Thymus (tissue), 11 donors: Measurements from ENCODE around the gene NR6A1. TPM values are rescaled to one million over a fixed set of nuclear protein-coding genes. Genes with fewer than 3 reads are reported as not detected.

Source experiments
- DNase-seq, 9 donors: peaks; one replicate each; pipeline ENCODE4 v3.0.0-alpha.2; 2013; ENCODE audit warnings: low spot score in 9 of 9, low read depth in 6 of 9, missing footprints in 1 of 9
- H3K27ac ChIP-seq, 2 donors: one replicate each; pipeline ENCODE4 v1.5.1; 2013; ENCODE audit warnings: control low read depth in 1 of 2, low read depth in 1 of 2, low read length in 1 of 2, mild to moderate bottlenecking in 1 of 2, moderate library complexity in 1 of 2
- H3K27me3 ChIP-seq, 2 donors: one replicate each; pipeline ENCODE4 v1.5.1; 2013; ENCODE audit warnings: low read length in 1 of 2; ENCODE audit not compliant: control insufficient read depth in 2 of 2, insufficient read depth in 1 of 2
- H3K36me3 ChIP-seq, 2 donors: one replicate each; pipeline ENCODE4 v1.5.1; 2013; ENCODE audit warnings: low read length in 1 of 2, mild to moderate bottlenecking in 1 of 2, moderate library complexity in 1 of 2; ENCODE audit not compliant: control insufficient read depth in 2 of 2, insufficient read depth in 2 of 2
- H3K4me1 ChIP-seq, 2 donors: one replicate each; pipeline ENCODE4 v1.5.1; 2013; ENCODE audit warnings: low read length in 2 of 2; ENCODE audit not compliant: control insufficient read depth in 2 of 2, insufficient read depth in 2 of 2
- H3K4me3 ChIP-seq, 2 donors: one replicate each; pipeline ENCODE4 v1.5.1; 2013; ENCODE audit warnings: low read length in 2 of 2, control low read depth in 1 of 2, mild to moderate bottlenecking in 1 of 2
- H3K9me3 ChIP-seq, 2 donors: one replicate each; pipeline ENCODE4 v1.5.1; 2013; ENCODE audit warnings: low read length in 1 of 2, mild to moderate bottlenecking in 1 of 2; ENCODE audit not compliant: control insufficient read depth in 2 of 2, insufficient read depth in 1 of 2
- WGBS: extraction: QIAGEN DNeasy Blood & Tissue Kit; methylation state at CpG from one replicate; pipeline ENCODE4 v1.1.7; 2013; 5-methylcytosine and 5-hydroxymethylcytosine counted together
- polyA plus RNA-seq: library from polyadenylated mRNA; stranded (reverse); fragments of 200-250 nt; gene quantifications from one replicate; pipeline ENCODE4 v1.2.3, GENCODE V29; 2013
- total RNA-seq: library from RNA; stranded (reverse); fragments of 120-200 nt; gene quantifications from one replicate; pipeline ENCODE4 v1.2.4, GENCODE V29; 2013
- donor health status: healthy.

NR6A1 gene
- total and polyA plus RNA-seq, 2 donors, result 0.47 to 0.52 TPM

DNA sequence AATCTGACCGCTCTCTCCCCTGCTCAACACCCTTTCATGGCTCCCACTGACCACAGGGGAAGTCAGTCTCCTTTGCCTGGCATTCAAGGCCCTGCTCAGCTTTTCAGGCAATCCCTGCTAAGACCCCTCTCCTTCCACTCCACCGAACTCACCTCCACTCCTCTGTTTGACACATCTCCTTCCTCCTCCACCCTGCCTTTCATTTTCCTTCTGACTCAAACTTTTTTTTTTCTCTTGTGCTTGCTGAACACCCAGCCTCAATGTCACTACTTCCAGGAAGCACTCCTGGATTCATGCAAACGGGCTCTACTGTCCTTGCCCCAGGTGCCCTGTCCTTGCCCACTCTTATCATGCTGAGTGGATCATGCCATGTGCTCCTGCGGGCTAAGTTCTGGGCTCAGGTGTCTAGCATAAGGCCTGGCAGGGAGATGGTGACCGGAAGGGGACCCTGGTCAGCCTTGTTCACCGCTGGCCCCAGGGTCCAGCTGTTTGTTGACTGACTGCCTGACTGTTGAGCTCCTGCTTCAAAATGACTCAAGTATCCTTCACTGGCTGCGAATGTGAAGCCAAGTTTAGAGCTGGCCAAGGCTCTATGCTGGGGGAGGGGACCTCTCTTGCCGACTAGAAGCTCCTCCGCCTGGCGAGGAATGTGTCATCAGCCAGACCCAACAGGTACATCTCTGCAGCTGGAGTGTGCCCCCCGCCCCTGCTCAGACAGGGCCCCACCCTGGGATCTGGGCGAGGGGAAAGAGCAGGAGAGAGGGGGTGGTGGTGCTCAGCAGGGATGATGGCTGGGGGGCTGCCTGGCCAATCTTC lies 270.1 kb downstream of the NR6A1 start:
- DNase-seq, result no peak
- Histone ChIP-seq H3K4me1 (peaks cover 12 to 26% of the 10 kb centered on the region in 2 donors), H3K4me3 (no peak overlapping the region), H3K36me3 (no peaks in the 10 kb centered on the region), H3K9me3 (peaks cover 1 to 4% of the 10 kb centered on the region in 2 donors), H3K27me3 (peaks cover 45 to 60% of the 10 kb centered on the region in 2 donors), H3K27ac (no peak overlapping the region)
- WGBS, result 90% methylated on average over 12 of the region's 12 CpGs

DNA sequence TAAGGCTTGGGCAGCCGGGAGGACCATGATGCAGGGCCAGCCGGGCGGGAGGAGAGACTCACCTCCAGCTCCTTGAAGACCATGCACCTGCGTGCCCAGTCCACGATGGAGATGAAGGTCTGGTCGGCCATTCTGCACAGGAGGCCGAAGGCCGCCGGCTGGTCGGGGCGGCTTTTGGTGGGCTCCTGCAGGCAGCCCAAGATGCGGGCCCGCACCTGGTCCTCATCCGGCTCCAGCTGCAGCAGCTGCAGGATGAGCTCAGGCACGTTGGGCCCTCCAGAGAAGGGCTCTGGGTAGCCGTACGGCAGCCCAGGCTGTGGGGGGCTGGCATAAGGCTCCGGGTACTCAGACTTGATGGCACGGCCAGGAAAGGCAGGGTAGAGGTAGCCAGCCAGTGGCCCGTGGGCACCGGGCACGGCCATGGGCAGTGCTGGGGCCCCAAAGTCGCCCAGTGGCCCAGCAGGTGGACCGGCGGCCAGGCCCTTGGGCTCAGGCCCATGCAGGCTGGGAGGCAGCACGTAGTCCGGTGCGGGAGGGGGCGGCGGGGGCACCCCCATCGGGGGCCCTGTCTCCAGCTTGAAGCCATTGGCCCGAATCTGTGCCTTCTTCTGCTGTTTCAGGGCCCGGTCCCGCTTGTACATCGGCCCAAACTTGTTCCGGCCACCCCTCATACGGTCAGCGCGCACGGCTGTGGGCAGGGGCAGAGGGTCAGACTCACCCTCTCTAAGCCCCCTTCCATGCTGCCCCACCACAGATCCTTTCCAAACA lies 270.9 kb downstream of the NR6A1 start:
- H3K27ac ChIP-seq, result no peak overlapping the region
- H3K36me3 ChIP-seq, result no peaks in the 10 kb centered on the region
- H3K27me3 ChIP-seq, result peaks cover 37 to 52% of the 10 kb centered on the region in 2 donors
- no peak for DNase-seq
- WGBS, result 94% methylated on average over 40 of the region's 40 CpGs
- no peak overlapping the region for H3K4me3 ChIP-seq
- peaks cover 18 to 34% of the 10 kb centered on the region in 2 donors for H3K4me1 ChIP-seq
- H3K9me3 ChIP-seq, result peaks cover 1 to 3% of the 10 kb centered on the region in 2 donors

DNA sequence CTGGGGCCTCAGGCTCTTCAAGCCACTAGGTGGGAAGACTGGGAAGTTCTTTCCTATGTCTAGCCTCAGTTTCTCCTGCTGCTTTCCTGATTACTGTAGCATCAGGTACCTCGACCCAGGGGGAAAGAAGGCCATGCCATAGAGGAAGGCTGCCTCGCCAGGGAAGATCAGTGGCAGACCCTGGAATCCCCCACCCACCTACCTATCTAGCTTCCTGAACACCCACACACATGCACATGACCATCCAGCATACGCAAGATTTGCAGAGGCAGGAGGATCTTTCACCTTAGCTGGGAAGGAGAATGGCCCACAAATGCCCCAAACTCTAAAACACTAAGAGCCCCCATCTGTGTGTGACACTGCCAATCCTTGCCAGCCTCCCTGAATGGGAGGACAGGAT lies 271.9 kb downstream of the NR6A1 start:
- H3K4me3 ChIP-seq, result no peak overlapping the region
- no peak for DNase-seq
- H3K9me3 ChIP-seq, result peaks cover 0 to 1% of the 10 kb centered on the region in 2 donors
- 94% methylated on average over 3 of the region's 3 CpGs for WGBS
- H3K27ac ChIP-seq, result no peak overlapping the region
- H3K27me3 ChIP-seq, result peaks cover 27 to 45% of the 10 kb centered on the region in 2 donors
- peaks cover 17 to 42% of the 10 kb centered on the region in 2 donors for H3K4me1 ChIP-seq
- no peaks in the 10 kb centered on the region for H3K36me3 ChIP-seq

DNA sequence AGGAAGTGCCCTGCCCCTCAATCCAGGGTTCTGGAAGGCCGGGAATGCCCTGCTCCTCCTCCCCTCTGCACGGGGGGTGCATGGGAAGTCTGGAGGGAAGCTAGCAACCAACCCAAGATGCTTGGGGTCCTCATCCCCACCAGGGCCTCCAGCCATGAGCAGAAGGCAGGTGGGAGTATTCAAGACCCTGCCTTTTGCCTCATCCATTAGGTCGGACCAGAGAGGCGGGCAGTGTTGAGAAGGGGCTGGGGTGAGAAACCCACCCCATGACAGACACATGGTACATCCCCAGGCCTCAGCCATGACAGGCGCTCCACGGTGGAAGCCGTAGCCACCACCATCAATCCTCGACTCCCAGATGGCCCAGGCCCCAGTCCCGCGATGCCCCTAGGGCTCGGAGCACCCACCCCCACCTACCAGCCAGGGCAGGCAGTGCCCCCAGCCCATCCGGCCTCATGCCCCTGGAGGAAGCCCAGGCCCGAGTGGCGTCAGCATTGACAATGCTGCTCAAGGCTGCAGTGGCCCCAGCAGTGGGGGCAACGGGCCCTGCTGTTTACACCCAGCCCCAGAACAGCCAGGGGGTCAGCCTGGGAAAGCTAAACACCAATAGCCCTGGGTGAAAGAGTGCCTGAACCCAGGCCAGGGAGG lies 272.5 kb downstream of the NR6A1 start:
- H3K27me3 ChIP-seq, result peaks cover 21 to 39% of the 10 kb centered on the region in 2 donors
- H3K4me1 ChIP-seq, result peaks cover 17 to 42% of the 10 kb centered on the region in 2 donors
- no peak overlapping the region for H3K27ac ChIP-seq
- no peak for DNase-seq
- WGBS, result 95% methylated on average over 15 of the region's 15 CpGs
- no peak overlapping the region for H3K4me3 ChIP-seq
- peaks cover 0 to 2% of the 10 kb centered on the region in 2 donors for H3K9me3 ChIP-seq
- H3K36me3 ChIP-seq, result no peaks in the 10 kb centered on the region

DNA sequence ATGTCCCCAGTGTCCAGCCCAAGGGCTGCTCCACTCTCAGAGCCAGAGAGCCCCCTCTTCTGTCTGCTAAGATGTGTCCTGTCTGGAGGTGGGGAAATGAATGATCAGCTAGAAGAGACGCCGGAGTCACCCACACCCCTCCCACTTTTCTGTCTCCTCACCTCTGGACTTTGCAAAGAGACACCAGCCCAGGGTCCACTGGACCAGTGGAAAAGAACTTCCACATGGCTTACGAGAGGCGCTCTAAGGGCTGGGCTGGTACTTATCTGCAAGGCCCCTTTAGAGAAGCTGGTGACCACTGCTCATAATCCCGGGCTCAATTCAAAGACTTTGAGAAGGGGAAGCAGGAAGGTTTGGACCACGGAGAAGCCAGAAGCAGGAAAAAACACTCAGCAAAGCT lies 273.1 kb downstream of the NR6A1 start:
- Histone ChIP-seq H3K27me3 (peaks cover 15 to 33% of the 10 kb centered on the region in 2 donors), H3K4me1 (peaks cover 17 to 42% of the 10 kb centered on the region in 2 donors), H3K27ac (no peak overlapping the region), H3K9me3 (peaks cover 0 to 2% of the 10 kb centered on the region in 2 donors), H3K36me3 (no peaks in the 10 kb centered on the region), H3K4me3 (no peak overlapping the region)
- no peak for DNase-seq
- 98% methylated on average over 6 of the region's 6 CpGs for WGBS

DNA sequence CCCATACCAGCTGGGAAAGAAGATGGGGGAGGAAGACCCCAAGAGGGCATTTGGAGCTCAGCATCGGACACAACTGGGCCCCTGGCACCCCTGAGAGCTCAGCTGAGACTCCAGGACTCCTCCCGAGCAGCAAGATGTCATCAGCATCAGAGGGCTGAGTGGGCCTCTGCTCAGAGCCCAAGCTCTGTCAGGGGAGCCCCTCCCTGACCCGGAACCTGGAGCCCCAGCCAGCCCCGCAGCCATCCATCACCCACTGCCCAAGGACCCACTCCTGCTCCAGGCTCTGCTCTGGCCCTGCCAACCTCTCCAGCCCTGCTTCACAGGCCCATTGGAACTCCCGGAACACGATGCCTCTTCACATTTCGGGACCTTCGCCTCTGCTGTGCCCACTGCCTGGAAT lies 273.7 kb downstream of the NR6A1 start:
- peaks cover 17 to 41% of the 10 kb centered on the region in 2 donors for H3K4me1 ChIP-seq
- H3K27ac ChIP-seq, result no peak overlapping the region
- peaks cover 0 to 2% of the 10 kb centered on the region in 2 donors for H3K9me3 ChIP-seq
- 98% methylated on average over 8 of the region's 8 CpGs for WGBS
- DNase-seq, result no peak
- H3K4me3 ChIP-seq, result no peak overlapping the region
- no peaks in the 10 kb centered on the region for H3K36me3 ChIP-seq
- H3K27me3 ChIP-seq, result peaks cover 9 to 27% of the 10 kb centered on the region in 2 donors

DNA sequence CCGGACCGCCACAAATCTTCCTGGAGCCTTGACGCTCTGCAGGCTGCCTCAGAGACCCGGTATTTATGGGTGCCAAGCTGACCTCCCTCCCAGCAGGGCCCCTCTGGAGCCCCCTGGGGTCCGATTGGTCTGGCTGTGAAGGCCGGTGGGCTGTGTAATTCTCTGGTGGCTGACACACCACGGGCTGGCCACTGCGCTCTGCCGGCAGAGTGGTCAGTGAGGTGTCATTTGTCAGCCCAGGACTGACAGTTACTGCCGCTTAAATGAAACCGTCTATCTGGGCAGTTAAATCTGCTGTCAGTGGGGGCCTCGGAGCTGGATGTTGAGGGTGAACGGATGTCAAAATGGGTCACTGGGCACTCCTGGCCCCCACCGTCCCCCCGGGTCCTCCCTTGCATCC lies 274.6 kb downstream of the NR6A1 start:
- Histone ChIP-seq H3K4me3 (no peak overlapping the region), H3K9me3 (peaks cover 0 to 1% of the 10 kb centered on the region in 2 donors), H3K36me3 (no peaks in the 10 kb centered on the region), H3K27ac (peak overlapping the region in 1 of 2 donors; percentile 26), H3K4me1 (peaks cover 17 to 41% of the 10 kb centered on the region in 2 donors), H3K27me3 (peaks cover 1 to 18% of the 10 kb centered on the region in 2 donors)
- 59% methylated on average over 15 of the region's 15 CpGs for WGBS
- DNase-seq, result no peak

DNA sequence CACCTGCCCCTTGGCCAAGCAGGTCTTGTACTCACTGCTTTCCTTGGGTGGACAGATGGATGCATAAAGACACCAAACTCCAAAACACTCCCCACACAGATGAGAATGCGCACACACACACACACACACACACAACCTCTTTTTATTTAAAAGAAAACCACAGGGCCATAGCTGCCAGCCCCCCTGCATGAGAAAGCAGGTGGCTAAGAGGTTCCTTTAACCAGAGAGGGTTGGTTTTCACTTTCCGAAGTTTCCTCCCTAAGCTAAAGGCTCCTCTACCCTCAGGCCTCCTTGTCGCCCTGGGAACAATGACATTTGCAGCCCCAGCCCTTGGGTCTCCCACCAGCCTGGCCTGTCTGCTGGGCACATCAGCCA lies 275.0 kb downstream of the NR6A1 start:
- peak in 7 of 9 donors; percentile 9 to 78 (median 34) for DNase-seq
- Histone ChIP-seq H3K27me3 (peaks cover 0 to 14% of the 10 kb centered on the region in 2 donors), H3K36me3 (no peaks in the 10 kb centered on the region), H3K9me3 (peaks cover 0 to 1% of the 10 kb centered on the region in 2 donors), H3K4me3 (no peak overlapping the region), H3K27ac (peak overlapping the region in 1 of 2 donors; percentile 28), H3K4me1 (peaks cover 17 to 41% of the 10 kb centered on the region in 2 donors)
- WGBS, result 7% methylated on average over 3 of the region's 3 CpGs
